Measurements from ENCODE around the gene ORC6. TPM values are rescaled to one million over a fixed set of nuclear protein-coding genes. Genes with fewer than 3 reads are reported as not detected.
"Not testable (repeated sequence)": the region's sequence is repeated elsewhere in the genome, so short reads cannot be mapped to it uniquely, and the experiment has no call there.

Gene ORC6
- 2.2 TPM for total RNA-seq

GRCh38 chr16:46689365-46690280, at the start of gene ORC6:
ORC6 (plus strand) TSS chr16:46689659; CDS start chr16:46689706, 47 bp downstream.
- DNase-seq (ENCODE audit: low spot score) = peak; percentile 98

DNA sequence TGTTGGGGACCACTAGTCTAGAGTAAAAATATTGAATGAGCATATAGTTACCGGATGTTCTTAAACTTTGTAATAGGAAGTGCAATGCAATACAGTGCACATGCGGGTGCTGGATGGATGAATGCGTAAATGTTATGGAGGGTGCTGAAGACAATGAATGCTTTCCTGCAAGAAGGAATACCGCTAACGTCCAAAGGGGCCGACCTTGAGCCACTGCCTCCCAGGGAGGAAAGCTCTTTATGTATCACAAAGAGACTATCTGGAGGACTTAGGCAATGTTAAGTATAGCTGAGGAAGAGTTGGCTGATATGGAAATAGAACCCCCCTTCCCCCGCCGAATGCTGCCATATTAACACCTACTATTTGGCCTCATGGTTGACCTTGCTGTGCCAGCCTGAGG, 40.8 kb upstream of the ORC6 start:
- no peak for DNase-seq (ENCODE audit: low spot score)

DNA sequence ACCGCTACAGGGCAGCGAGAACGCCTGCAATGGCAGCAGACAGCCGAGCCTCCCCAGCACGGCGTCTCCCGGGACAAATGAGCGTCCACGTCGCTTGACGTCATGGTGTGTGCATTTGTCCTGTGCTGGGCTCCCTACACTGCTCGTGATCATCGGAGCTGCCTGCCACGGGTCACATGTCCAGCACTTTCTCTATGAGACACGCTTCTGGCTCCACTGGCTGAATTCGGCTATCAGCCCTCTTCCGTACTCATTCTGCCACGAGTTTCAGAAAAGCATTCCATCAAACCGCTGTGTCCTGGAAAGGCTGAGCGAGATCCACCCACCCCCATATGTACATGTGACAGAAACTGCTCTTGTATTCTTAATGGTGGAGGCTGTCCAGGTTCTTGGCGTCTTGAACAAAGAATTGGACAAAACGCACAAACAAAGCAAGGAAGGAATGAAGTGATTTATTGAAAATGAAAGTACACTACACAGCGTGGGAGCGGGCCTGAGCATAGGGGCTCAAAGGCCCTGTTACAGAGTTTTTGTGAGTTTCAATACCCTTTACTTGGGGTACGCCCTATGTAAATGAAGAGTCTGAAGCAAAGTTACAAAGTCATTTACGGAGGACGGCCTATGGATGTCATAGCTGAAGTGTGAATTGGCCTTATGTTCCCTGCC, 39.7 kb upstream of the ORC6 start:
- DNase-seq (ENCODE audit: low spot score) = peak; percentile 52

- peak; percentile 11 for DNase-seq (ENCODE audit: low spot score)
These were observed 39.2 kb upstream of the ORC6 start for GRCh38 chr16:46650254-46650623.

DNA sequence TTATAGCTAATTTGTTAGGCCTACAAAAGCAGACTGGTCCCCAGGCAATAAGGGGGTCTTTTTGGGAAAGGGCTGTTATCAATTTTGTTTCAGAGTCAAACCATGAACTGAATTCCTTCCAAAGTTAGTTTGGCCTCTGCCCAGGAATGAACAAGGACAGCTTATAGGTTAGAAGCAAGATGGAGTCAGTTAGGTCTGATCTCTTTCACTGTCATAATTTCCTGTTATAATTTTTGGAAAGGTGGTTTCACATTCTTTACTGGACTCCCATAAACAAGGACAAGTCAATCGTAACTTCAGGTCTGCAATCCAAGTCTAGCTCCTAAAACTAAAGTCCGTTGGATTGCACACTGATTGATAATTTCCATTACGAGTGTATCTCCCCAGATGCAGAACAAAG, 38.2 kb upstream of the ORC6 start:
- no peak for DNase-seq (ENCODE audit: low spot score)

GRCh38 chr16:46658925-46659324, 30.5 kb upstream of the ORC6 start:
- DNase-seq (ENCODE audit: low spot score) = peak; percentile 22

DNA sequence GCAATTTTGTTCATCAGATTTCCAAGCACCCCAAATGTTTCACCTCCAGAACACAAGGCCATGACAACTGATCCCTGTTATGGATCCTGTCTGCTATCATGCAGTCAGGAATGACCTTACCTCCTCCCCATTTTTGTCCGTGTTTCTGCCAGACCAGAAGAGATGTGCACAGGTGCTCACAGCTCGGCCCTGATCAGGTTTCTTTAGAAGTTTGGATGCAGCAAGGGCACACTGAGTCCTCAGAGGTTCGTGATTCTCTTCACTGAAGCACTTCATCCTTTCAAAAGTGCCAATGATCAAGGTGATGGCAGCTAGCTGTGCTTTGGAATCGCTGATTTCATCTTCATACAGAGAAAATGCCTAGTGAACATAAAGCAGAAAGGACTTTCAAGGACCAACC, 27.3 kb upstream of the ORC6 start:
- no peak for DNase-seq (ENCODE audit: low spot score)

GRCh38 chr16:46673320-46674013, 16.0 kb upstream of the ORC6 start:
- peak; percentile 40 for DNase-seq (ENCODE audit: low spot score)

GRCh38 chr16:46677943-46678342, 11.5 kb upstream of the ORC6 start:
- DNase-seq (ENCODE audit: low spot score) = not testable (repeated sequence)

DNA sequence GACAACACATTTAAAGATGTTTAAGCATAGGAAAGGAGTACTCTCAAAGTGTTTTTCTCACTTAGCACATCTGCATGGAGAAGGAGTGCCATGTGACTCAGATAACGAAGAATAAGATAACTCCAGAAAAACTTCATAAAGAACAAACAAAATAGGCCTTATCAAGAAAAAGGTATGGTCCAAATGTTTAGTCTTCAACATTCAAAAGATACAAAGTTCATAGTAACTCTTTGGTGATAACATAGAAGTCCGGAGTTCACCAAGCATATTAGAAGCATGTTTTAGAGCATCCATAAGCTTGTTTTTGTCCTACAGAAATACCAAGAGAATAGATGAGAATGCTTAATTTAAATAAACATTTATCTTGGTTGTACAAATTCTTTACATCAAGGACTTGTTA, 7.6 kb upstream of the ORC6 start:
- DNase-seq (ENCODE audit: low spot score) = not testable (repeated sequence)

GRCh38 chr16:46686815-46687473, 2.5 kb upstream of the ORC6 start:
- no peak for DNase-seq (ENCODE audit: low spot score)

DNA sequence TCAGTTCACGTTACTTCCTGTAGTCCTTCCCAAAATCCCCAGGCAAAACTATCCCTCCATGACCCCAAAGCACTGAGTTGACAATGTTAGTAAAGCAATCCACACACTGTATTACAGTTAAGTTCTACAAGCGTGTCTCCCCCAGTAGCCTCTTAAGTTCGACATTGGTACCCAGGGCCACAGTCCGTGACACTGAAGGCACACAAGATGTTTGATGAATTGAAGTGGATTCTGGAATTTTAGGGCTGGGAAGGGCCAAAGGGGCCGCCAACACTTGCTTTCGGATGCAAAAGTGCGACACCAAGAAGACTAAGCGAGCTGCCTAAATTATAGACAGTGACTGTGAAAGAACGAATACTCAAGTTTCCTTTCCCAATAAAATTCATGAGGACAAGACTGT, 2.0 kb upstream of the ORC6 start:
- no peak for DNase-seq (ENCODE audit: low spot score)

- peak; percentile 42 for DNase-seq (ENCODE audit: low spot score)
These were observed 1.3 kb upstream of the ORC6 start for GRCh38 chr16:46688101-46688653.

- DNase-seq (ENCODE audit: low spot score) = peak; percentile 100
These were observed 650 bp upstream of the ORC6 start, which contains the start of gene VPS35 for GRCh38 chr16:46688654-46689364. VPS35 (minus strand) TSS chr16:46689178; CDS start chr16:46689133, 45 bp downstream.

DNA sequence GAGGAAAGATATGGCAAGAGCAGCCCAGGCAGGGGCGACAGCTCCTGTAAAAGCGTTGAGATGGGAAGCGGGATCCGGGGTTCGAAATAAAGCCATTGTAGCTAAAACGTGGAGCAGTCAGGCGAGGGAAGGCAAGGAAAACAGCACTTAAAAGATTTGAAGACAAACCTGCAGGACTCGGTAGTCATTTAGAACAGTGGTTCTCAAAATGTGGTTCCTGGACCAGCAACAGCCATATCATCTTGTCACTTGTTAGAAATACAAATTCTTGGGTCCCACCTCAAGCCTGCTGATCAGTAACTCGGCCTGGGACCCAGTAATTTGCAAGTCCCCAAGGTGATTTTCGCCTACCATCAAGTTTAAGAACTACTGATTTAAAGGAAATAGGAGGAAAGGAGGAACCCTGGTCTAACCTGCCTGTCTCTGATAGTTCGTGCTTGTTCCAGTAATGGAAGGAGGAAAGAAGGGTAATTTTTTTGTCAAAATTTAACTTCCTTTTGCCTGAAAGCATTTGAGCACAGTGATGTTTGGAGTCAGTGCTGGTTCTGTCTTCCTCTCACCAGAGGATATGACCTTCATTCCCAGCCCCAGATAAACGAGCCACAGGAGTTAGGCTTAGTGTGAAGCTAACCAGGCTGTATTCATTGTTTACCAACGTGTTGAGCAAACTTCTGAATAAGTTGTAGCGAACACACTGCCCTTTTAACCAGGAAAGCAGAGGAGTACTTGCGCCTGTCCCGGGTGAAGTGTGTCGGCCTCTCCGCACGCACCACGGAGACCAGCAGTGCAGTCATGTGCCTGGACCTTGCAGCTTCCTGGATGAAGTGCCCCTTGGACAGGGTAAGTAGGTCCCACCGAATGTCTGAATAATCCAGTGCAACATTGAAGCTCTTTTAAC, 1.1 kb downstream of the ORC6 start:
- DNase-seq (ENCODE audit: low spot score) = no peak

GRCh38 chr16:46691726-46692125, 2.3 kb downstream of the ORC6 start:
- no peak for DNase-seq (ENCODE audit: low spot score)

DNA sequence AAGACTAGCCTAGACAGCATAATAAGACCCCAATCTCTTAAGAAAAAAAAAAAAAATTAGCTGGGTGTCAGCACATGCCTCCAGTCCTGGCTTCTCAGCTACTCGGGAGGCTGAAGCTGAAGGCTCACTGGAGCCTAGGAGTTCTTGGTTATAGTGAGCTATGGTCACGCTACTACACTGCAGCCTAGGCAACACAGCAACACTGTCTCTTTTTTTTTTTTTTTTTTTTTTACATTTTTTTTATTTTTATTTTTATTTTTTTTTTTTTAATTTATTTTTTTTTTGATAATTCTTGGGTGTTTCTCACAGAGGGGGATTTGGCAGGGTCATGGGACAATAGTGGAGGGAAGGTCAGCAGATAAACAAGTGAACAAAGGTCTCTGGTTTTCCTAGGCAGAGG, 4.1 kb downstream of the ORC6 start:
- no peak for DNase-seq (ENCODE audit: low spot score)

- DNase-seq (ENCODE audit: low spot score) = no peak
These were observed 6.5 kb downstream of the ORC6 start for GRCh38 chr16:46695937-46696336.

GRCh38 chr16:46696957-46697356, 7.5 kb downstream of the ORC6 start:
- no peak for DNase-seq (ENCODE audit: low spot score)

GRCh38 chr16:46700048-46700447, 10.6 kb downstream of the ORC6 start:
- no peak for DNase-seq (ENCODE audit: low spot score)
